HepG2 (cell line): ENCODE measurements around the gene NDRG3. TPM values are rescaled to one million over a fixed set of nuclear protein-coding genes. Genes with fewer than 3 reads are reported as not detected.

ENCODE experiments used
- ARID3A ChIP-seq: IDR thresholded peaks from 2 replicates; pipeline ENCODE4 v1.6.1; 2012; ENCODE audit warnings: low read depth, low read length, improper control_type of control experiment
- ATAD3A ChIP-seq: sonication (generic); formaldehyde crosslinking; IDR thresholded peaks from 2 replicates; pipeline ENCODE4 v1.4.0; 2020; ENCODE audit warnings: missing genetic modification reagents
- ZFP1 ChIP-seq: IDR thresholded peaks from 2 replicates; pipeline ENCODE4 v1.6.1; 2016
- ZNF225 ChIP-seq: sonication (generic); formaldehyde crosslinking; IDR thresholded peaks from 2 replicates; pipeline ENCODE4 v1.4.0; 2020; ENCODE audit warnings: mild to moderate bottlenecking, missing genetic modification reagents
- ZNF546 ChIP-seq: sonication (generic); formaldehyde crosslinking; conservative IDR thresholded peaks from 2 replicates; pipeline ENCODE4 v1.8.1; 2023; ENCODE audit warnings: mild to moderate bottlenecking, missing genetic modification reagents
- ZNF564 ChIP-seq: sonication (generic); formaldehyde crosslinking; IDR thresholded peaks from 2 replicates; pipeline ENCODE4 v1.8.1; 2023; ENCODE audit warnings: mild to moderate bottlenecking, missing genetic modification reagents
- ZNF580 ChIP-seq: IDR thresholded peaks from 2 replicates; pipeline ENCODE4 v1.6.1; 2016; ENCODE audit warnings: low read depth, borderline replicate concordance
- ZNF672 ChIP-seq: sonication (generic); formaldehyde crosslinking; IDR thresholded peaks from 2 replicates; pipeline ENCODE4 v1.8.1; 2022; ENCODE audit warnings: missing genetic modification reagents
- polyA plus RNA-seq, 8 experiments: library from polyadenylated mRNA; depleted of rRNA in 3 of 8; stranded (reverse) in 7 of 8; unstranded in 1 of 8; fragments of >200 nt; fragmentation: Illumina TruSeq in 4 of 8; extraction: Trizol in 4 of 8; gene quantifications; 2 replicates each; pipeline versions ENCODE4 v1.2.1 to v1.2.3, GENCODE V29; 2011 to 2016; ENCODE audit warnings: low read depth in 4 of 8, missing spikeins in 1 of 8, mixed read lengths in 1 of 8; ENCODE audit not compliant: insufficient read depth in 1 of 8
- total RNA-seq, 5 experiments: library from RNA; depleted of rRNA; stranded (reverse); fragments of >200 nt; fragmentation: Illumina TruSeq; extraction: Trizol; gene quantifications; 2 replicates each; pipeline ENCODE4 v1.2.3, GENCODE V29; 2016; ENCODE audit warnings: low read depth in 1 of 5
- TF ChIP-seq, protein P1 (sequence below): sonication (generic); formaldehyde crosslinking; IDR thresholded peaks from 2 replicates; pipeline ENCODE4 v1.4.0; 2020; ENCODE audit warnings: mild to moderate bottlenecking, missing genetic modification reagents
- TF ChIP-seq, protein P2 (sequence below): sonication (generic); formaldehyde crosslinking; IDR thresholded peaks from 2 replicates; pipeline ENCODE4 v1.4.0; 2020; ENCODE audit warnings: missing genetic modification reagents
- TF ChIP-seq, protein P3 (sequence below), 2 experiments: sonication (generic) in 1 of 2; formaldehyde crosslinking in 1 of 2; IDR thresholded peaks; 2 replicates each; pipeline versions ENCODE4 v1.4.0 to v1.6.1; 2016 to 2020; ENCODE audit warnings: borderline replicate concordance in 1 of 2, low read depth in 1 of 2, mild to moderate bottlenecking in 1 of 2, missing genetic modification reagents in 1 of 2

Gene NDRG3
- total and polyA plus RNA-seq, 2 of the 13 experiments (the other 11 are each of a cell fraction or from before 2014, with no cell fraction given), result 36.0 to 40.5 TPM

GRCh38 chr20:36624068-36624943 is 121.6 kb downstream of the NDRG3 start (continued):
- TF ChIP-seq ZNF564 (no peak), ZFP1 (CRISPR knock-in tag) (no peak), ARID3A (no peak), ZNF225 (CRISPR knock-in tag) (no peak), ZNF580 (no peak), ATAD3A (no peak), ZNF672 (no peak), ZNF546 (no peak)
- TF ChIP-seq, protein P1, sequence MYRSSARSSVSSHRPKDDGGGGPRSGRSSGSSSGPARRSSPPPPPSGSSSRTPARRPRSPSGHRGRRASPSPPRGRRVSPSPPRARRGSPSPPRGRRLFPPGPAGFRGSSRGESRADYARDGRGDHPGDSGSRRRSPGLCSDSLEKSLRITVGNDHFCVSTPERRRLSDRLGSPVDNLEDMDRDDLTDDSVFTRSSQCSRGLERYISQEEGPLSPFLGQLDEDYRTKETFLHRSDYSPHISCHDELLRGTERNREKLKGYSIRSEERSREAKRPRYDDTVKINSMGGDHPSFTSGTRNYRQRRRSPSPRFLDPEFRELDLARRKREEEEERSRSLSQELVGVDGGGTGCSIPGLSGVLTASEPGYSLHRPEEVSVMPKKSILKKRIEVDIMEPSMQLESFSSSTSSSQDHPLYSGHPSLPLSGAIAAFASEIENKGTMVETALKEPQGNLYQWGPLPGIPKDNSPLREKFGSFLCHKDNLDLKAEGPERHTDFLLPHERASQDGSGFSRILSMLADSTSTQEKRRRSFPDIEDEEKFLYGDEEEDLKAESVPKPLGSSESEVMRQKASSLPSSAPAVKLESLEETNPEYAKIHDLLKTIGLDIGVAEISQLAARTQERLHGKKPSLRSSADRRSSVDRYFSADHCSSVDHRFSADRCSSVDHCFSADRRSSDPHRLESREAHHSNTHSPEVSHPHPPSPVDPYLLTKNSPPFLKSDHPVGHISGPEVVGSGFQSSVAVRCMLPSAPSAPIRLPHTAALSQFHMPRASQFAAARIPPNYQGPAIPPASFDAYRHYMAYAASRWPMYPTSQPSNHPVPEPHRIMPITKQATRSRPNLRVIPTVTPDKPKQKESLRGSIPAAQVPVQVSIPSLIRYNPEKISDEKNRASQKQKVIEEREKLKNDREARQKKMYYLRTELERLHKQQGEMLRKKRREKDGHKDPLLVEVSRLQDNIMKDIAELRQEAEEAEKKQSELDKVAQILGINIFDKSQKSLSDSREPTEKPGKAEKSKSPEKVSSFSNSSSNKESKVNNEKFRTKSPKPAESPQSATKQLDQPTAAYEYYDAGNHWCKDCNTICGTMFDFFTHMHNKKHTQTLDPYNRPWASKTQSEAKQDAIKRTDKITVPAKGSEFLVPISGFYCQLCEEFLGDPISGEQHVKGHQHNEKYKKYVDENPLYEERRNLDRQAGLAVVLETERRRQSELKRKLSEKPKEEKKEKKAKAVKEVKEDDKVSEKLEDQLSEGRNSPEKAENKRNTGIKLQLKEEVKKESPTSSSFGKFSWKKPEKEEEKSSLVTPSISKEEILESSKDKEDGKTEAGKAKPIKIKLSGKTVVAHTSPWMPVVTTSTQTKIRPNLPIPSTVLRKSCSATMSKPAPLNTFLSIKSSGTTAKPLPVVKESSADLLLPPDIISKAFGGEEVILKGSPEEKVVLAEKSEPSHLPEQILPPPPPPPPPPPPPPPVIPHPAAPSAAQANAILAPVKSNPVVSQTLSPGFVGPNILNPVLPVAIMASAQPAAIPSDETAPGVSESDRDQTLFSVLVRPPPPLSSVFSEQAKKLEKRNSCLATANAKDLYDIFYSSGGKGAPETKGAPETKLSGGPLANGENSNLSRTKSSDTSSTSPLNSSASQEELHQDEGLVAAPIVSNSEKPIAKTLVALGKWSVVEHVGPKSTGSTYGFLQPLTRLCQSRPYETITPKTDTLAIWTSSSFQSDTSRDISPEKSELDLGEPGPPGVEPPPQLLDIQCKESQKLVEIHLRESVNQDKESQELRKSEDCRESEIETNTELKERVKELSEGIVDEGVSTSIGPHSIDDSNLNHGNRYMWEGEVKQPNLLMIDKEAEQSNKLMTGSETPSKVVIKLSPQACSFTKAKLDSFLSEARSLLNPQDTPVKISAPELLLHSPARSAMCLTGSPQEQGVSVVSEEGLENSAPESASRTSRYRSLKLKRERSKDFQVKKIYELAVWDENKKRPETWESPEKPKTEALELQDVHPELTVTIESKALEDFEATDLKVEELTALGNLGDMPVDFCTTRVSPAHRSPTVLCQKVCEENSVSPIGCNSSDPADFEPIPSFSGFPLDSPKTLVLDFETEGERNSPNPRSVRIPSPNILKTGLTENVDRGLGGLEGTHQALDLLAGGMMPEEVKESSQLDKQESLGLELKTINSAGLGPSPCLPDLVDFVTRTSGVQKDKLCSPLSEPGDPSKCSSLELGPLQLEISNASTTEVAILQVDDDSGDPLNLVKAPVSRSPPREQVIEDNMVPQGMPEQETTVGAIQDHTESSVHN (CRISPR knock-in tag), result no peak
- TF ChIP-seq, protein P2, sequence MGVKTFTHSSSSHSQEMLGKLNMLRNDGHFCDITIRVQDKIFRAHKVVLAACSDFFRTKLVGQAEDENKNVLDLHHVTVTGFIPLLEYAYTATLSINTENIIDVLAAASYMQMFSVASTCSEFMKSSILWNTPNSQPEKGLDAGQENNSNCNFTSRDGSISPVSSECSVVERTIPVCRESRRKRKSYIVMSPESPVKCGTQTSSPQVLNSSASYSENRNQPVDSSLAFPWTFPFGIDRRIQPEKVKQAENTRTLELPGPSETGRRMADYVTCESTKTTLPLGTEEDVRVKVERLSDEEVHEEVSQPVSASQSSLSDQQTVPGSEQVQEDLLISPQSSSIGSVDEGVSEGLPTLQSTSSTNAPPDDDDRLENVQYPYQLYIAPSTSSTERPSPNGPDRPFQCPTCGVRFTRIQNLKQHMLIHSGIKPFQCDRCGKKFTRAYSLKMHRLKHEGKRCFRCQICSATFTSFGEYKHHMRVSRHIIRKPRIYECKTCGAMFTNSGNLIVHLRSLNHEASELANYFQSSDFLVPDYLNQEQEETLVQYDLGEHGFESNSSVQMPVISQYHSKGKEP, result no peak
- TF ChIP-seq, protein P3, sequence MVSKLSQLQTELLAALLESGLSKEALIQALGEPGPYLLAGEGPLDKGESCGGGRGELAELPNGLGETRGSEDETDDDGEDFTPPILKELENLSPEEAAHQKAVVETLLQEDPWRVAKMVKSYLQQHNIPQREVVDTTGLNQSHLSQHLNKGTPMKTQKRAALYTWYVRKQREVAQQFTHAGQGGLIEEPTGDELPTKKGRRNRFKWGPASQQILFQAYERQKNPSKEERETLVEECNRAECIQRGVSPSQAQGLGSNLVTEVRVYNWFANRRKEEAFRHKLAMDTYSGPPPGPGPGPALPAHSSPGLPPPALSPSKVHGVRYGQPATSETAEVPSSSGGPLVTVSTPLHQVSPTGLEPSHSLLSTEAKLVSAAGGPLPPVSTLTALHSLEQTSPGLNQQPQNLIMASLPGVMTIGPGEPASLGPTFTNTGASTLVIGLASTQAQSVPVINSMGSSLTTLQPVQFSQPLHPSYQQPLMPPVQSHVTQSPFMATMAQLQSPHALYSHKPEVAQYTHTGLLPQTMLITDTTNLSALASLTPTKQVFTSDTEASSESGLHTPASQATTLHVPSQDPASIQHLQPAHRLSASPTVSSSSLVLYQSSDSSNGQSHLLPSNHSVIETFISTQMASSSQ (IDR thresholded peaks at IDR 0.05; ENCODE audit: low read depth), result no peak
- TF ChIP-seq, protein P3 (CRISPR knock-in tag; IDR thresholded peaks at IDR 0.05; ENCODE audit: borderline replicate concordance), result no peak
